GM21786 (cell line): ENCODE data around the gene SPOCK2.

Source experiments
- ATAC-seq: cut with Tn5 transposase; IDR thresholded peaks from one replicate; pipeline ENCODE4 v1.9.1; 2021; ENCODE audit not compliant: unreplicated experiment

Gene SPOCK2

DNA sequence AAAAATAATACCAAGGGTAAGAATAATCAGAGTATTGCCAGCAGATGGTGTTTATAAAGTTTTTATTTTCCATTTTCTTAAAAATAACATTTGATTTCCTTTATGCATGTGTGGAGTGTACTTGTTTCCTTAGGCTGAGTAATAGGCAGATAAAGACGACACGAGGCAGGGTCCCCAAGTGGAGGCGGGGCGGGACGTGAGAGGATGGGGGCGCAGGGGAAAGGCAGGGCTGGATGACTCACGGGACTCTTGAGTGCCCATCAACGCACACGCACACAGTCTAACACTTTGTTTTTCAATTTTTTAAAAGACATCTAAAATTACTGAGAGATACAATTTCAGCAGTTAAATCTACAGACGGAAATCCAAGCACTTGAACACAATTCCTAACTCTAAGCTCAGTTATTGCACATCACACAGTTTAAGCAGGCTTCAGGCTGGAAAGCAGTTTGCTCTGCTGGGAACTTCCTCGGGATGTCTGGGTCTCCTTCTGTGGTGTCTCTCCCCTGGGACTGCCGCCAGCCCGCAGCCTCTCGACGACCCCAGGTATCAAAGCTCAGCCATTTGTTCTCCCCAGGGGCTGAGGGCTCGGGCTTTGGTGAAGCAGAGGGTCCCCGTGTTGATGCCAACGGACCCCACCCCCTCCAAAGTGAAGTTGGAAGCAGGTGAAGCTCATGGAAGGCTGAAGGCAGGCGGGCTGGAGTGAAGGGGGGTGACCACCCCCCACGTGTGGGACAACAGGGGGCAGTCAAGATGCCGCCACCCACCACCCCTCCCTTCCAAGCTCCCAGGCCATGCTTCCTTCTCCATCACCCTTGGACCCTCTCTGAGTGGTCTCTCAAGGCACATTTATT lies 29.1 kb downstream of the SPOCK2 start:
- no peak for ATAC-seq

DNA sequence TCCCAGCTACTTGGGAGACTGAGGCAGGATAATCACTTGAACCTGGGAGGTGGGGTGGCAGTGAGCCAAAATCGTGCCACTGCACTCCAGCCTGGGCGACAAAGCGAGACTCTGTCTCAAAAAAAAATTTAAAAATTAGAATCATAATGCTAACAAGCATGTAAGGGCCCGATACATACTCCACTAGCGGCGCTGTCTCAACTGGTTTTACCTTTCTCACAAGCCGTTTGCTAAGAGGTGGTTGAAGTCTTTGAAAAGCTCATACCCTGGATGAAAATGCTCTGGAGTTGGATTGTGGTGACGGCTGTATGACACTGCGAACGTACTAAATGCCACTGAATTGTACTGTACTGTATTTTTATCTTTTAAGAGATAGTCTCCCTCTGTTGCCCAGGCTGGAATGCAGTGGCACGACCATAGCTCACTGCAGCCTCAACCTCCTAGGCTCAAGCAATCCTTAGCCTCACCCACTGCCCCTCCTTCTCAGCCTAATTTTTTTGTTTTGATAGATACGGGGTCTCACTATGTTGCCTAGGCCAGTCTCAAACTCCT lies 29.9 kb downstream of the SPOCK2 start:
- ATAC-seq, result no peak

DNA sequence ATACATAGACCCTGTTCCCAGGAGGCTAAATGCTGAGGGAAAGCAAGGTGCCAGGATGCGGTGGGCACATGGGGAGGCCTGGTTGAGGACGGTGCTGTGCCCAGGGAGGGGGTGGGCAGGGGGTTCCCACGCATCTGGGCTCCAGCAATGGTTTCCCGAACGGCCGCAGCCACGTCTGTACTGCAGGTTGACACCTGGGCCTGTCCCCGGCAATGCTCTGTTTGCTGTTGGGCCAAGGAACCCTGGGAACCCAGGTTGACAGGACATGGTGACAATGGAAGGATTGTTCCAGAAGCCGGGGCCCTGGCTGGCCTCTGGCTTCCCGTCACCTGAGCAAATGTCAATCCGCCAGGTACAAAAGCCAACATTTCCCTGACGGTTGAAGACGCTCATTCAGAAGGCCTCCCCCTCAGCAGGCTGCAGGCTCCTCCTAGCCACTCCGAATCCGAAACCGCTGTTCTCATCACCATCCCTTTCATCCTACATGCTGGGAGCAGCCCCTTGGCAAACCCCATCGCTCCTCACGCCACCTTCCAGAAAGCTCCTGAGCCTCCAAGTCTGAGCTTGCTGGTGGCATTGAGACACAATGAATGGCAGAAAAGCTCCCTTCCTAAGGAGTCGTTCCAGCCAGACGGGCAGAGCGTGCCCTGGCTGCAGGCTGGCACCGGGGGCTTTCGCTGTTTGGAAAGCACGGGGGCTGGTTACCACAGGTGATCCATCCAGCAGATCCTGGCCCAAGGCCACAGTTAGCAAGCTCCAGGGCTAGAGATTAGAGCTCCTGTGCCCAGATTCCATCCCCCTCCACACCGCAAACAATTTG lies 31.2 kb downstream of the SPOCK2 start:
- no peak for ATAC-seq

DNA sequence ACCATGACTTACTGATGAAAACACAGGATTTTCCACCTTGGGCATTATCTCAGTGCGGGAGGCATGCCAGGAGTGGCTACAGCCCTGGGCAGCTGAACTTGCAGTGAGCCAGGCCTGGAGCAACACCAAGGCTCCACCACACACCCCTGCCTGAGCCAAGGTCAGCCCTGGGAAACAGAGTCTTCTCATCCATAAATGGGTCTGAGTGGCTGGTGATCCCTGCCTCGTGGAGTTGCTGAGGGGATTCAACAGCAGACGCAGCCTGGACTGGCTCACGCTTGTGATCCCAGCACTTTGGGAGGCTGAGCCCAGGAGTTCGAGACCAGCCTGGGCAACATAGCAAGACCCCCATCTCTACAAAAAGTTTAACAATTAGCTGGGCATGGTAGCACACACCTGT lies 32.2 kb downstream of the SPOCK2 start:
- no peak for ATAC-seq

DNA sequence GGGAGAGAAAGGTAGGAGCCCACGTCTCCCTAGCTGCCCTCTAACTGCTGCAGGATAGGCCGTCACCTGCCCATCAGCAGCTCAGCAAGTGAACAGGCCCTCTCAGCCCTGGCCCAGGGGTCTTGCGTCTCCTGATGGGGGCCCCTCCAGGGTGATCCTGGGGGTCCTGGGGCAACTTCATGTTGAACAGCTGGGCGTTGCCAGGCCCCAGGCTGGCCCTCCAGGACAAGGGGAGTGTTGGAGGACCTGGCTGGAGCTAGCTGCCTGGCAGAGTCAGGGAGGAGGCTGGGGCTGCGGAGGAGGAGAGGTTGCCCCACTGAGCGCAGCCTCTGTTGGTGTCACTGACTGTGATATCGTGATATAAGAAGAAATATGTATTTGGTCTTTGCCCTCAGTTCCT lies 34.7 kb downstream of the SPOCK2 start:
- no peak for ATAC-seq

DNA sequence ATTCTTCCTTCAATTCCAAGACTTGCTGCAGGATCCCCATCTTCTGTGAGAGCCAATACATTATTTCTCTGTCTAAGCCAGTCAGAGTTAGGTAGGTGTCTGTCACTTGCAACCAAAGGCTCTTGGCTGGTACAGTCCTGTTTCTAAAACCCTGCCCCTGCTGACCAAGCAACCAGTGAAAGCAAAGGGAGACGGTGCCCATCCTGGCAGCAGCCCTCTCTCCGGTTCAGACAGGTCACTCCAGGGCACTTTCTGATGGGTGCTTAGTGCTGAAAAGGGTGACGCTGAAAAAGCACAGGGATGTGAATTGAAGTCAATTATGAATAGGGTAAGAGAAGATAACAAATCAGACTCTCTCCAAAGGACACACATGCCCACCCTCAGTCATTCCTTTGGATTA lies 37.5 kb downstream of the SPOCK2 start:
- ATAC-seq, result no peak

DNA sequence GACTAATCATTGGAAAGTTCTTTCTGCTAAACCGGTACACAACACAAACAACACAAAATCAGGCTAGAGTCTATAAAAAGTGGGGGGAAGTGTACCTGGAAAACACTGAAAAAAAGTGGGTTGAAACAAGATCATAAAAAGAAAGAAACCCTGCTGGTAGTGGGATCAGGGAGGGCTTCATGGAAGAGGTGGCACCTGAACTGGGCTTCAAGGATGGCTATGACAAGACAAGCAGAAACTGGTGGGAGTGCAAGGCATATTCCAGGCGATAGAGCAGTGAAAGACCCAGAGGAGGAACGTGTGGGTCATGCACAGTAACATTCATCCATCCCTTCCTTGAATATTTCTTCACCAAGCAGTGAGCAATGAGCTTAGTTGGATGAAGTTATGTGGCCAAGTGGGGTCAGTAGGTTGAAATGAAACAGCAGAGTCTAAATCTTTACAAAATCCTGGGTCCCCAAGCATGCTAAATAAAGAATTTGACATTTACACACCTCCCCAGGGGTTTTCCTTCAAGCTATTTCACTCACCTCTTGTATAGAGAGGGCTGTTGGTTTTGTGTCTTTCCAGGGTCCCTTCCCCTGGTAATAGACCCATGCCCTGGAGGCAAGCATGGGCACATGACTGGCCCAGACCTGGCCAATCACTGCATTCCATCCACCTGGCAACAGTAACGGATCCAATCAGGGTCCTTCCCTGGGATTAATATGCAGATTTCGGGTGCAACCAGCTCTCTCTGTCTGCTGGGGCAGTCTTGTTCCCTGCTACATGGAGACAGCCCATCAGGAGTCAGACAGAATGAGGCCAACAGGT lies 38.2 kb downstream of the SPOCK2 start:
- ATAC-seq, result no peak

DNA sequence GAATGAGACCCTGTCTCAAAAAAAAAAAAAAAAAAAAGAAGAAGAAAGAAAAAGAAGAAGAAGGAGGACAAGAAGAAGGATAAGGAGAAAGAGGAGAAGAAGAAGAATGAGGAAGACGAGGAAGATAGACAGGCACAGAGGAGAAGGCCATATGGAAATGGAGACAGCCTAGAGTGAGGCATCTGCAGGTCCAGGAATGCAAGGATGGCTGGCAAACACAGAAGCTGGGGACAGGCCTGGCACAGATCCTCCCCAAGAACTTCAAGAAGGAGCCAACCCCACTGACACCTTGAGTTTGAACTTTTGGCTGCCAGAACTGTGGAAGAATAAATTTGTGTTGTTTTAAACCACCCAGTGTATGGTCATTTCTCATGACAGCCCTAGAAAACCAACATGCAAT lies 38.9 kb downstream of the SPOCK2 start:
- ATAC-seq, result no peak

DNA sequence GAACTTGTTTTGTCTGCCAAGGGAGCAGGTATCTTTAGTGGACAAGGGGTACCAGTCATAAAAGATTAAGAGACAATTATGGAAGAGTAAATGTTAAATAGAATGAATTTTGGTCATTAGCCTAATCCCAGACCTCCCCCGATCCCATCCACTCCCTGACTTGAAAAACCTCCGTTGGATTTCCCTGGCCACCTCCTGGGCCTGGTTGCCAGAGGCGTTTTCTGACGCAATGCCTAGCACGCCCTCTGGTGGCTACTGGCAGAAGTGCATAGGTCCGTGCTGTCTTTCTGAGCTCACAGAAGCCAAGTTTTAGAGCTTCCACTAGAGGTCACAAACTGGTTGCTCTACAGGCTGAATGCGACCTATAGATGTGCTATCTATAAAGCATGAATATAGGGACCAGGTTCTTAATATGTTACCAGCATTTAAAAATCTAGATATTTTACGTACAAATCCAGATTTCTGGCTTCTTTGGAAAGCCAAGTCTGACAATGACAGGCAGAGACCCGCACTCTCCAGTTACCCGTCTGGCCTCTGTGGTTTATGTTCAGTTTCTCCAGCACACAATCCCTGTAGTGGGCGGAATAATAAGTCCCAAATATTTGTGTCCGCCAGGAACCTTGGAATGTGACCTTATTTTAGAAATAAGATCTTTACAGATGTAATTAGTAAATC lies 39.8 kb downstream of the SPOCK2 start:
- peak; percentile 48 for ATAC-seq

DNA sequence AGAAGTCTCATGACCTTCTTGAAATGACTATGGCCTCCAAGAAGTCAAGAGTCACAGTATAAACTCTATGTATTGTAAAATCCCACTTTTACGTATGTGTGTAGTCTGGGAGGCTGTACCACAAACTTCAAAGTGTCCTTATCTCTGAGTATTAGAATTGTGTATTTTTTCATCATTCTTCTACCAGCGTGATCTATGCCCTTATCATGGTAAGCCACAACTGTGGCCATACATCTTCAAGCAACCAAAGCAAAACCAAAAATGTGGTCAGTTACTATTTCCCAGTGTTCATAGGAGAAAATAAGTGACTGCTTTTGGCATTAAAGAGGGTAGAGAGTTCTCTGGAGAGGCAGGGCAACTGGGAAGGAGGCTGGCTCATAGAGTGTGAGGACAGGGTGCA lies 42.8 kb downstream of the SPOCK2 start:
- ATAC-seq, result no peak

DNA sequence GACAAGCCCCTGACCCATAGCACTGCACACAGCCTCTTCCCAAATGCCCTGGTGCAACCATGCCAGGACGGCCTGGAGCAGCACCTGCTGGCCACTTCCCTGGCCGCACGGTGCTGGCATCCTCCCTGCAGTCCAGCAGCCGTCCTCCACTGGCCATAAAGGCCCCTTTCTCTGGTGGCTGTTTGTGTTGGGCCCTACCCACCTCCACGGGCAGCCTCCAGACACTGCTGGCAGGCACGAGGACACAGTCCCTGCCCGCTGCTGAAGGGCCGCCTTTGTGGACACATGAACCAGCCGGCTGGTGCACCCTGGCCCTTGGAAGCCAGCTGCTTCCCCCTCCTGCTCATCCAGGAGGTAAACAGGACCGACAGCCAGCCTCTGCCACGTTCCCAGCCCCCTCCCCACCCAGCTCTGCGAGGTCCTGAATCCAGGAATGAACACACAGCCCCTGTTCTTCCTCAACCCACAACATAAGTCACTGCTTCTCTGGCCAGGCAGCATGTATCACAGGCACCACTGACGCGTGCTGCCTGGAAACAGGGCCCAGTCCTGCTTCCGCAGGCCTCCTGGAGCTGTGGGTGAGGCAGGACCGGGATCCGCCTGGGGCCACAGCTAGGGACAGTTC lies 43.8 kb downstream of the SPOCK2 start:
- ATAC-seq, result no peak

DNA sequence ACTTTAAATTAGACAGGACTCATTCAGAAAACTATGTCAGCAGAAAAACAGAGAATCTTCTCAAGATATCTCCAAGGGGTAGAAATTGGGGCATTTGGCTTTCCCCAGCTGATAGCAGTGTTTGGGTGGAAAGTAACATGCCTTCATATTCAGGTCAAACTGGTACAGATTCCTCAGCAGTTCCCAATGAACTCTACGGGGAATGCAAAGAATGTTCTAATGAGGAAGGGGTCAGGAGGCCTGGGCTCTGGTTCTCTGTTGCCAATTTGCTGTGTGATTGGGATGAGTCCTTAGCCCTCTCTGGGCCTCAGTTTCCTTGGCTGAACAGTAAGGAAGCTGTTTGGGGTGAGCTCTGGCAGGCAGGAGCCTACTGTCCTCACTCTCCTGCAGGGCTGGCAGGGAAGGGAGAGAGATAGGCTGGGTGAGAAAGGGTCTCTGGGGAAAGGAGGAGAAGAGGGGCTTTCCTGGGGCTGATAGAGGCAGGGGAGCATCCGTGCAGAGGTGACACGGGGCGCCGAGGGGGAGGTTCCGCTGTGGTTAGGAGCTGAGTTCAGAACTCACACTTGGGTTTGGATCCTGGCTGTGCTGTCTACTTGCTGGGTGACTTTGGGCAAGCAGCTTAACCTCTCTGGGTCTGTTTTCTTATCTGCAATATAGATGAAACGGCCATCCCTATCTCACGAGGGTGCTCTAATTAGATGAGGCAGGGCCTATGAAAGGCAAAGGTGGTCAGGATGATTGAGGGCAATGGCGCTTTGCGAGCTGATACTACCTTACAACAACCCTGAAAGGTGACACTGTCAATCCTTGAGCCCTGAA lies 45.1 kb downstream of the SPOCK2 start:
- ATAC-seq, result no peak

DNA sequence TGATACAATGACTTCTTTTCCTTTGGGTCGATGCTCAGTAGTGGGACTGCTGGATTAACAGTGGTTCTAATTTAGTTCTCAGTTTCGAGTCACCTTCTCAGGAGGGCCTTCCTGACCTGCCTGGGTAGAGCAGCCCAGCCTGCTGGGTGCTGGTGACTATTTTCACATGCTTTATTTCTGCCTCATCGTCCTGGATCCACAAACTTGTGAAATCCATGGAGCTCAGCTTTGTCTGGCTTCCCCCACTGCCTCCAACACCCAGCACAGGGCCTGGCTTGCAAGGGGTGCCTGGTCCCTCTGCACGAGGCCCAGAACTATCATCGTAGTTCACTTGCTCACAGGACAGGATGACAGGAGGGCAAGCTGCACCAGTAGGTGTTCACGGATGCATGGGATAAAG lies 46.9 kb downstream of the SPOCK2 start:
- no peak for ATAC-seq

DNA sequence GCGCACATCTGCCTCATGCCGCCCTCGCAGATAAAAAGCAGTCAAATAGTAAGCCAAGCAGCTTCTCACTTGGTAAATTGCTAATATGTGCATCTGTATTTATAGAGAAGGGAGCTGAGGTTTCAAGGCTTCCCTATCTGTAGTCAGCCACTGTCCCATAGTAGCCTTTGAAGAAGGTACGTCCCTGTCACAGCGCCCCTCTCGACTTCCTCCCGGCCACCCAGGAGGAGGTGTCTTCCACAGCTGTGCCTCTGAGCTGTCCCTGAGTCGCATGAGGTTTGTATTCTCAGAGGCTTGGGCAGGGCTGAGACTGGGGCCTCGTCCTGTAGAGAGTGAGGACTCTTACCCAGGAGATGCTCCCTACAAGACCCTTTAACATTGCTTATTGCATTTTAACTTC lies 49.0 kb downstream of the SPOCK2 start:
- ATAC-seq, result no peak

DNA sequence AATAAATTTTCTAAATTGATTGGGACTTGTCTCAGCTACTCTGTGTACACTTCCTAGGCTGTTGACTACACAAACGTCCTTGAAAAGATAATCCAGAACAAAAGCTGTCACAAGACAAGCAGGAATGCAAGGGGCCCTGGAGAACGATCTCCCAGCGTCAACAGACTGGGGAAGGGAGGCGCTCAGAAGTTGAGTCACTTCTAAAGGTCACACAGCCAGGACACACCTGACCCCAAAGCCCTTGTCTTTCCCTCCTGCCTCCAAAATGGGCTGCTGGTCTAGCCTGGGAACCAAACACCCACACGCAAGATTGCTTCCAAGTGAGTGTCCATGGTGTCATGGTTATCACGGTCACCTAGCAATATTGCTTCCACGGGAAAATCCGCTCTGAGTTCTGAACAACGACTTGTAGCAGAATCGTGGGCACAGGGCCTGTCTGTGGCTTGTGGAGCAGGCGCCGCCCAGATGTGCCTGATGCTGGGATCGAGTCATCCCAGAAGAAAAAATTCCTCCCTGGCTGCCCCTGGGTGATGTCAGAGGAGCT lies 49.8 kb downstream of the SPOCK2 start:
- ATAC-seq, result no peak

DNA sequence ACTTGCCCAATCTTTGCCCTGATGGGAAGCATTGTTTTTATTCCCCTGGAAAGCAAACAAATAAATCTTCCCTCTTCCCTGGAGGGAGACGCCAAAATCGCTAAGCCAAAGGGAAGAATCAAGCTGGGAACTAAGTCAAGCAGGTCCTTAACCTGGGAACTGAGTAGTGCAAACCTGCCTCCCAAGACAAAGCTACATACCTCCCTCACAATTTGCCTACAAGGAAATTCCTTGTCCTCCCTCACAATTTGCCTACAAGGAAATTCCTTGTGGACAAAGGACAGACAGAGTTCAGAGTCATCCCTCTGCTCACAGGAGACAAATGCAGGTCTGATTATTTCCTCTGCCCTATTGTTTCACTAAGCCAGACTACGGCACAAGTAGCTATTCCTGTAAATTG lies 50.5 kb downstream of the SPOCK2 start:
- no peak for ATAC-seq

DNA sequence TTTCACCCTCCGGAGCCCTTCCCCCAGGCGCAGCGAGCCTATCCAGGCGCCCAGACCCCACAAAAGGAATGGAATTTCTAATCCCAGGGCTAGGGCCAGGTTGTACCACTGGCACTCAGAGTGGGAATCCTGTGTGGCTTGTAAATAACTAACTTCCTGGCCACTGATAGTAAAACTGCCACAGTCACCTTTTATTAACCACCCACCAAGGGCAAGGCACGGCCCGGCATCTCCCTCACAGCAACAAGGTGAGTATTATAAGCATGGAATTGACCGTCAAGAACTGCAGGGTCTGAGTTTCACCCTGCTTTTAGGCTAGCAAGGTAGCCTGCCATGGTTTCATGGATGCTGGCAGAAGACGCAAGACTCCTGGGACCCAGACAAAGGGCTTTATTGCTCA lies 51.1 kb downstream of the SPOCK2 start:
- ATAC-seq, result no peak

DNA sequence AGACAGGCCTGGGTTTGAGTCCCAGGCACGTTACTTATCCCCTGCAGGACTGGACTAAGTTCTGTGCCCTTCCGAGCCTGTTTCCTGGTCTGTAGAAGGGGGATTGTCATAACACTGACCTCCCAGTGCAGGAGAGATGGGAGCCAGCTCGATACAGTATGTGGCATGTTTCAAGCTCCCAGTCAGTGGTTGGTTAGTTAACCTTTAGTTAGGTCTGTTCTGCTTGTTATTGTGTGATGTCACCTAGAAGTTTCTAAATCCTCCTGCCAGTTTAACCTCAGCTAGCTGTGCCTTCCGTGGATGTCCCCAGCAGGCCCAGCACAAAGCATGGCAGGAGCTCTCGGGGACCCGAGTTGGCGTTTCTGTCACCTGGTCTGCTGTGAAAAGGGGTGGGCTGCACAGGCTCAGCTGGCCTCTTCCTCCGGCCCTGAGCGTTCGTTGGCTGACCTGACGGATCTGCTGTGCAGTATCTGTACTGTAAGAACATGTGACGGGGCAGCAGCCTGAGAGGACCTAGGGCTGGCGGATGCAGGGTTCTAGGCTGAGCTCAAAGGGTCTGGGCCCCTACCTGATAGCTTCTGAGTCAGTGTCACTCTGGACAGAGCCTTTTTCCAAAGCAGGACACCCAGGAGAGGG lies 53.0 kb downstream of the SPOCK2 start:
- ATAC-seq, result no peak

DNA sequence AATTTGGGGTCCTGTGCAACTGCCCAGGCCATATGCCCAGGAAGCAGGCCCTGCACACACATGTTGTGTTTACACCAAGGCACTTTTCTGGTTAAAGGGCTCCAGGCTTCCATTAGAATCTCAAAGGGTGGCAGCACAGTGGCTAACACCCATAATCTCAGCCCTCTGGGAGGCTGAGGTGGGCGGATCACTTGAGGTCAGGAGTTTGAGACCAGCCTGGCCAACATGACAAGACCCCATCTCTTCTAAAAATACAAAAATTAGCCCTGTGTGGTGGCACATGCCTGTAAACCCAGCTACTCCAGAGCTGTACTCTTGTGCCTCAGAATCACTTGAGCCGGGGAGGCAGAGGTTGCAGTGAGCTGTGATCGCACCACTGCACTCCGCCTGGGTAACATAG lies 53.6 kb downstream of the SPOCK2 start:
- ATAC-seq, result no peak
